Trophoblast cell (in vitro differentiated cells and primary cell): ENCODE results near the gene TMEM127.

Source experiments
- DNase-seq, 2 donors: peaks; one replicate each; pipeline ENCODE4 v3.0.0-alpha.2; 2016
- H2AFZ ChIP-seq: 2 replicates; pipeline ENCODE4 v1.6.1; 2013; ENCODE audit warnings: low read length, moderate library complexity, mild to moderate bottlenecking; ENCODE audit not compliant: insufficient read depth, poor library complexity
- H2AK5ac ChIP-seq: 2 replicates; pipeline ENCODE4 v1.6.1; 2013; ENCODE audit warnings: mild to moderate bottlenecking, low read length
- H2BK120ac ChIP-seq: 2 replicates; pipeline ENCODE4 v1.6.1; 2013; ENCODE audit warnings: low read length, mild to moderate bottlenecking, moderate library complexity; ENCODE audit not compliant: insufficient read depth, poor library complexity
- H2BK12ac ChIP-seq: 2 replicates; pipeline ENCODE4 v1.6.1; 2013; ENCODE audit warnings: mild to moderate bottlenecking, low read length, moderate library complexity
- H2BK5ac ChIP-seq: 2 replicates; pipeline ENCODE4 v1.6.1; 2013; ENCODE audit warnings: low read length, low read depth, moderate library complexity, mild to moderate bottlenecking; ENCODE audit not compliant: poor library complexity
- H3K14ac ChIP-seq: 2 replicates; pipeline ENCODE4 v1.6.1; 2013; ENCODE audit warnings: mild to moderate bottlenecking, low read length
- H3K18ac ChIP-seq: 2 replicates; pipeline ENCODE4 v1.6.1; 2013; ENCODE audit warnings: mild to moderate bottlenecking, low read length
- H3K23ac ChIP-seq: 2 replicates; pipeline ENCODE4 v1.6.1; 2013; ENCODE audit warnings: low read length
- H3K27ac ChIP-seq: 2 replicates; pipeline ENCODE4 v1.5.1; 2013; ENCODE audit warnings: low read depth, mild to moderate bottlenecking, inconsistent platforms, low read length, moderate library complexity
- H3K27me3 ChIP-seq: 2 replicates; pipeline ENCODE4 v1.6.1; 2013; ENCODE audit warnings: inconsistent platforms, mild to moderate bottlenecking, low read length, moderate library complexity; ENCODE audit not compliant: insufficient read depth
- H3K36me3 ChIP-seq, 2 experiments: 1 replicate in 1 of 2; 2 replicates in 1 of 2; pipeline ENCODE4 v1.6.1; 2013; ENCODE audit warnings: low read length in 2 of 2, mild to moderate bottlenecking in 2 of 2, moderate library complexity in 1 of 2; ENCODE audit not compliant: insufficient read depth in 2 of 2, control insufficient read depth in 1 of 2
- H3K4ac ChIP-seq: 2 replicates; pipeline ENCODE4 v1.6.1; 2013; ENCODE audit warnings: low read depth, mild to moderate bottlenecking, low read length, moderate library complexity
- H3K4me1 ChIP-seq, 2 experiments: 1 replicate in 1 of 2; 2 replicates in 1 of 2; pipeline ENCODE4 v1.6.1; 2013; ENCODE audit warnings: low read length in 2 of 2, mild to moderate bottlenecking in 2 of 2, moderate library complexity in 1 of 2; ENCODE audit not compliant: insufficient read depth in 2 of 2, control insufficient read depth in 1 of 2
- H3K4me2 ChIP-seq: 2 replicates; pipeline ENCODE4 v1.6.1; 2013; ENCODE audit warnings: inconsistent platforms, mild to moderate bottlenecking, low read length, moderate library complexity
- H3K4me3 ChIP-seq: 2 replicates; pipeline ENCODE4 v1.5.1; 2013; ENCODE audit warnings: mild to moderate bottlenecking, low read depth, low read length, inconsistent platforms
- H3K79me1 ChIP-seq: one replicate; pipeline ENCODE4 v1.6.1; 2013; ENCODE audit warnings: low read length
- H3K79me2 ChIP-seq: 2 replicates; pipeline ENCODE4 v1.6.1; 2013; ENCODE audit warnings: low read length, mild to moderate bottlenecking; ENCODE audit not compliant: control insufficient read depth, insufficient read depth, poor library complexity
- H3K9ac ChIP-seq: 2 replicates; pipeline ENCODE4 v1.6.1; 2013; ENCODE audit warnings: mild to moderate bottlenecking, low read length
- H3K9me3 ChIP-seq: 2 replicates; pipeline ENCODE4 v1.6.1; 2013; ENCODE audit warnings: low read depth, mild to moderate bottlenecking, control low read depth, inconsistent platforms, low read length; ENCODE audit not compliant: insufficient read depth
- H4K12ac ChIP-seq: 2 replicates; pipeline ENCODE4 v1.6.1; 2013; ENCODE audit warnings: low read depth, mild to moderate bottlenecking, low read length, moderate library complexity
- H4K8ac ChIP-seq: 2 replicates; pipeline ENCODE4 v1.6.1; 2013; ENCODE audit warnings: low read depth, mild to moderate bottlenecking, low read length, moderate library complexity
- H4K91ac ChIP-seq: one replicate; pipeline ENCODE4 v1.6.1; 2013; ENCODE audit warnings: low read depth, mild to moderate bottlenecking, low read length, moderate library complexity
- WGBS: extraction: QIAGEN DNeasy Blood & Tissue Kit; methylation state at CpG from one replicate; pipeline ENCODE4 v1.1.7; 2013; ENCODE audit warnings: missing lambda C conversion rate; ENCODE audit not compliant: insufficient read length, insufficient coverage; ENCODE audit errors: extremely low coverage; 5-methylcytosine and 5-hydroxymethylcytosine counted together

The TMEM127 gene

DNA sequence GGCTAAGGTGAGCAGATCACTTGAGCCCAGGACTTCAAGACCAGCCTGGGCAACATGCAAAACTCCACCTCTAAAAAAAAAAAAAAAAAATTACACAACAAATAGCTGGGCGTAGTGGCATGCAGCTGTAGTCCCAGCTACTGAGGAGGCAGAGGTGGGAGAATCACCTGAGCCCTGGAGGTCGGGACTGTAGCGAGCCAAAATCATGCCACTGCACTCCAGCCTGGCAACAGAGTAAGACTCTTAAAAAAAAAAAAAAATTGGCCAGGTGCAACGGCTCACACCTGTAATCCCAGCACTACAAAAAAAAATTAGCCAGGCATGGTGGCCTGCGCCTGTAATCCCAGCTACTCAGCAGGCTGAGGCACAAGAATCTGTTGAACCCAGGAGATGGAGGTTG, 64.5 kb downstream of the TMEM127 start:
- peak in 1 of 2 donors; percentile 21 for DNase-seq
- H4K12ac ChIP-seq: no peak overlapping the region
- no CpG with 5 or more reads among the region's 5 CpGs for WGBS

DNA sequence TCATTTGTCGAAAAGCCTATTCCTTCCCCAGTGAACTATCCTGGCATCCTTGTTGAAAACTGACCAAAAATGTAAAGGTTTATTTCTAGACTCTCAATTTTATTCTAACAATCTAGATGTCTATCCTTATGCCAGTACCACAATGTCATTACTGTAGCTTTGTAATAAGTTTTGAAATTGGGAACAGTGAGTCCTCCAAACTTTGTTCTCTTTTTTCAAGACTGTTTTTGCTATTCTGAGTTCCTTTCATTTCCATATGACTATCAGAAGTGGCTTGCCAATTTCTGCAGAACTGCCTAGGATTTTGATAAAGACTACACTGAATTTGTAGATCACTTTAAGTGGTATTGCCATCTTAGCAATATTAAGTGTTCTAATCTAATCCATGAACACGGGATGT, 66.9 kb downstream of the TMEM127 start:
- H2BK120ac ChIP-seq: no peak overlapping the region
- H3K4me3 ChIP-seq: no peak overlapping the region
- H3K18ac ChIP-seq: no peak overlapping the region
- H3K79me2 ChIP-seq: peaks cover 18% of the 10 kb centered on the region
- H3K79me1 ChIP-seq: no peaks in the 10 kb centered on the region
- H3K36me3 ChIP-seq: peaks cover 8 to 11% of the 10 kb centered on the region in 2 experiments
- H4K91ac ChIP-seq: no peak overlapping the region
- no peak overlapping the region for H4K12ac ChIP-seq
- H3K4ac ChIP-seq: no peak overlapping the region
- H3K9ac ChIP-seq: no peak overlapping the region
- peaks cover under 1 to 4% of the 10 kb centered on the region in 2 experiments for H3K4me1 ChIP-seq
- H3K14ac ChIP-seq: no peak overlapping the region
- H4K8ac ChIP-seq: no peak overlapping the region
- no peaks in the 10 kb centered on the region for H3K9me3 ChIP-seq
- H2BK12ac ChIP-seq: no peak overlapping the region
- no peak overlapping the region for H3K23ac ChIP-seq
- H2AFZ ChIP-seq: no peak overlapping the region
- no peak overlapping the region for H2AK5ac ChIP-seq
- no peaks in the 10 kb centered on the region for H3K27me3 ChIP-seq
- no peak overlapping the region for H3K27ac ChIP-seq
- no peak overlapping the region for H2BK5ac ChIP-seq
- DNase-seq: no peak
- no peak overlapping the region for H3K4me2 ChIP-seq
- WGBS: no CpG with 5 or more reads among the region's 2 CpGs

More for the DNA sequence above, 64.5 kb downstream of the TMEM127 start:
- H2AK5ac ChIP-seq: no peak overlapping the region
- H3K23ac ChIP-seq: no peak overlapping the region
- H3K36me3 ChIP-seq: peaks cover 2 to 4% of the 10 kb centered on the region in 2 experiments
- H2BK12ac ChIP-seq: no peak overlapping the region
- no peak overlapping the region for H2AFZ ChIP-seq
- H3K4ac ChIP-seq: peak overlapping the region; percentile 86
- H3K4me3 ChIP-seq: no peak overlapping the region
- H3K9ac ChIP-seq: no peak overlapping the region
- H4K91ac ChIP-seq: no peak overlapping the region
- H3K27me3 ChIP-seq: no peaks in the 10 kb centered on the region
- no peak overlapping the region for H2BK120ac ChIP-seq
- H2BK5ac ChIP-seq: no peak overlapping the region
- H3K9me3 ChIP-seq: no peaks in the 10 kb centered on the region
- H3K14ac ChIP-seq: no peak overlapping the region
- no peaks in the 10 kb centered on the region for H3K79me1 ChIP-seq
- H3K4me1 ChIP-seq: peaks cover 5 to 8% of the 10 kb centered on the region in 2 experiments
- H3K79me2 ChIP-seq: peaks cover 24% of the 10 kb centered on the region
- H3K18ac ChIP-seq: no peak overlapping the region
- H3K4me2 ChIP-seq: no peak overlapping the region
- H4K8ac ChIP-seq: no peak overlapping the region
- H3K27ac ChIP-seq: no peak overlapping the region
